Activated effector memory CD4-positive, alpha-beta T cell treated with anti-CD3 and anti-CD28 coated beads, Interleukin-2, amount 50 U/mL, for 16 hours (primary cell): ENCODE data around the gene CHP1.
"Not testable (repeated sequence)": the region's sequence is repeated elsewhere in the genome, so short reads cannot be mapped to it uniquely, and the experiment has no call there.

Experiments
- DNase-seq: peaks from one replicate; pipeline ENCODE4 v3.0.0-alpha.2; 2020

CHP1 gene

DNA sequence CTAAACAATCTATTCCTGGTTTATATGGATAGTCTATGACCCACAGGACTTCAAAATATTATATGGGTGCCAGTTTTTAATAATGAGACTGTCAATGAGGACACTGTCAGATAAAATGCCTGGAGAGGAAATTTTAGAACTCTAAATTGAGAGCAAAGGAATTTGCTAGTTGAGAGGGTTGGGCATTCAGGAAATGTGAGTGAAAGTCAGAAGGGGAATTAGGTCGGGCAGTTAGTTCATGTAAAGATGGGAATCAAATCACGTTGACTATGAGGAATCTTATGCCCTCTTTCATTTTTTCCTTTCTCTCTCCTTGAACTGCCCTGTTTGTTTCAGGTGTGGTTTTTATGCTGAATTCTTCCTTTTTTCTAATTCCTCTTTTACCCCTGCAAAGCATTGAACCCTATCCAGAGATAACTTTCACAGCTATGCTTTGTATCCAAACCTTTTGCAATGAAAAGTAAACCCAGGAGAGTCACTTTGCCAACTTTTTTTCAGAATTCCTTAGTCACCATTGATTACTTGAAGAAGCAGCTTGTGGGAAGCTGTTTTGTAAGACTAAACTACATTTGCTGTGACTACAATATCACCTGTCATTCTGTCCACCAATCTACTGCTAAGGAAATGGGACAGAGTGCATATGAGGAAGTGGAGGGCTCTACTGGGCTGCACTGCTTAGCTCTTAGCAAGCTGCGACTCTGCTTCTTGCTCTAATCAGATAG lies 27.8 kb downstream of the CHP1 start:
- no peak for DNase-seq

DNA sequence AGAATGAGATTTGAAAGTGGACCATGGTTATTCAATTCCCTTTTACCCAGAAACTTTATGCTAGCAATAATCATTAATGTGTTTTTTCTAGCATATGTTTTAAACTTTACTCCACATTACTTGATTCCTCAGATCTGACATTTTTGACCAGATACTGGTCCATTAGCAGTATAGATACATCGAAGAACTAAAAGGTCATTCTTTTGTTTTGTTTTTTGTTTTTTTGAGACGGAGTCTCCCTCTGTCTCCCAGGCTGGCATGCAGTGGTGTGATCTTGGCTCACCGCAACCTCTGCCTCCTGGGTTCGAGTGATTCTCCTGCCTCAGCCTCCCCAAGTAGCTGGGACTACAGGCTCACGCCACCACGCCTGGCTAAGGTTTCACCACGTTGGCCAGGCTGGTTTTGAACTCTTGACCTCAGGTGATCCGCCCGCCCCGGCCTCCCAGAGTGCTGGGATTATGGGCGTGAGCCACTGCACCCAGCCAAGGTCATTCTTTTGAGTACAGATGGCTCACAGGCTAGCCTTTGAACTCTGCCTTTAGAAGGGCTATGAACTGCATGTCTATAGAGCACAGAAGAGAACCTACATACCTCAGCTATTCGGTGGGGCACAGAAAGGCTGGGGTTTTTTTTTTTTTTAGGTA lies 28.6 kb downstream of the CHP1 start:
- DNase-seq = no peak

DNA sequence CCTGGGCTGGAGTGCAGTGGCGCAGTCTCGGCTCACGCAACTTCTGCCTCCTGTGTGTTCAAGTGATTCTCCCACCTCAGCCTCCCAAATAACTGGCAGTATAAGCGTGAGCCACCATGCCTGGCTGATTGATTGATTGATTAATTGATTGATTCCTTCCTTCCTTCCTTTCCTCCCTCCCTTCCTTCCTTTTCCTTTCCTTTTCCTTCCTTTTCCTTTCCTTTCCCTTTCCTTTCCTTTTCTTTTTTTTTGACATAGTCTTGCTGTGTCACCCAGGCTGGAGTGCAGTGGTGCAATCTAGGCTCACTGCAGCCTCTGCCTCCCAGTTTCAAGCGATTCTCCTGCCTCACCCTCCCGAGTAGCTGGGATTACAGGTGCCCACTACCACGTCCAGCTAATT lies 29.9 kb downstream of the CHP1 start:
- DNase-seq = not testable (repeated sequence)

DNA sequence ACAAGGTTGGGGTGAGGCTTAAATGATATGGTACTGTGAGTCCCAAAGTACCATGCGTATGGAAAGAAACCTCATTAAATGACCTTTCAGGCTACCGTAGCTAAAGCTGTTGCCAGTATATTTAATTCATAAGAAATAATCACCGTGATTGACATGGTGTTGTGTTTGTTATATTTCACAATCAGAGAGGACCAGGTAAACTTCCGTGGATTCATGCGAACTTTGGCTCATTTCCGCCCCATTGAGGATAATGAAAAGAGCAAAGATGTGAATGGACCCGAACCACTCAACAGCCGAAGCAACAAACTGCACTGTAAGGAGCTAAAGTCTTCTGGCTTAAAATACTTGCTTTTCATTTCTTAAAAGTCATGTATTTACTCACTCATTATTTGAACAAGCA lies 31.5 kb downstream of the CHP1 start:
- no peak for DNase-seq

DNA sequence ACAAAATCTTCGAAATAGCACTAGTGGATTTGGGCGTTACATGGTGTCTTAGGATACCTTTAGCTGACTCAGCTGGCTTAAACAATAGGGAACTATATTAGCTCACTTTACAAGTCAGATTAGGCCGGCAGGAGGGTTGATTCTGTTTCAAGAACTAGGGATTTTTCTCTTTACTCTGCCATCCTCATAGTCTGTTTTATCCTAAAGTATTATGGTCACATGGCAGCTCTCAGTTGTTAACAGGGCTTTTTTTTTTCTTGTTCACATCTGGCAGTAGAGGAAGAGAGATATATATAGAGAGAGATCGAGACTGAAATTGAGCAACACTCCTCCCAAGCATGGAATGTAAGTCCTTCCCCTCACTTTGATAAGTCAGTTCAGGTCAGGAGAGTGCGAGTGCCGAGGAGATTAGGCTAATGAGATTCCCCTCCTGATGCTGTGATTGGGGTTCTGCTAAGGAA lies 32.9 kb downstream of the CHP1 start:
- no peak for DNase-seq

DNA sequence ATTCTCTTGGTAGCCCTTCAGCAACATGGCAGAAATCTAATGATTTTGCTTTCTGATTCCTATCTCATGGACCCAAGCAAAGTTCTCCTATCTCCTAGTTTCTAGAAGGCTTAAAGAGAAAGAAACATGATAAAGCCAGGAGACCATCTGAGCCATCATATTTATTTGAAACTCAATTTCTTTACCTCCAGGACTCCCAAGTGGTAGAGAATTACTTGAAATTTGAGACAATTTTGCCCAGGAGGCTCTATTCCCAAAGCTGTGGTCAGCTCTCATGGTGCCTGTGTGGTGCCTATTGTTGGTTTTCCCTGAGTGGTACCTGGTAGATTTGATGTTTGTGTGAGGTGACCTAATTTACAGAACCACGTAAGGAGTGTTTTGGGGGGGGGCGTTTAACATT lies 38.8 kb downstream of the CHP1 start:
- DNase-seq = no peak

DNA sequence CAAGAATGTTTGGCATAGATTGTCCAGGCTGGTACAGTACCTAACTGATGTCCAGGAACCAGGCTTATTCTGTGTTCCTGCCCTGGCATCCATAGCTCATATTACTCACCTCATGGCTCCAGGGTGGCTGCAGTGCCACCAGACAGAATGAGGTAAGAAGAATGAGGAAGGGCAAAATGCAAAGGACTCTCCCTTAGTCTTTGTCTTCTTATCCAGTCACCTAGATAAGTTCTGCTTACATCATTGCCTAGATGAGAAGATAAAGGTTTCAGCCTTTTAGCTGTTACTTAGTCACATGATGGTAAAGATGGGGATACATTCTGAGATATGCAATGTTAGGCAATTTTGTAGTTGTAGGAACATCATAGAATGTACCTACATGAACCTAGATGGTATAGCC lies 45.8 kb downstream of the CHP1 start:
- DNase-seq = no peak

DNA sequence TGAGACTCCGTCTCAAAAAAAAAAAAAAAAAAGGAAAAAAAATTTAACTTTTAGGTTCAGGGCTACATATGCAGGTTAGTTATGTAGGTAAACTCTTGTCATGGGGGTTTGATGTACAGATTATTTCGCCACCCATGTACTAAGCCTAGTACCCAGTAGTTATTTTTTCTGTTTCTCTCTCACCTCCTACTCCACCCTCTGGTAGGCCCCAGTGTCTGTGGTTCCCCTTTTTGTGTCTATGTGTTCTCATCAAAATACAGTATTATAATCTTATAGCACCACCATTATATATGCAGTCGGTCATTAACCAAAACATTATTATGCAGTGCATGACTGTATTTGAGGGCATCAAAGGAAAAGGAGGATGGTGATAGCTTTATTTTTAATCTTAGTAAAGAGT lies 47.3 kb downstream of the CHP1 start:
- DNase-seq = no peak

DNA sequence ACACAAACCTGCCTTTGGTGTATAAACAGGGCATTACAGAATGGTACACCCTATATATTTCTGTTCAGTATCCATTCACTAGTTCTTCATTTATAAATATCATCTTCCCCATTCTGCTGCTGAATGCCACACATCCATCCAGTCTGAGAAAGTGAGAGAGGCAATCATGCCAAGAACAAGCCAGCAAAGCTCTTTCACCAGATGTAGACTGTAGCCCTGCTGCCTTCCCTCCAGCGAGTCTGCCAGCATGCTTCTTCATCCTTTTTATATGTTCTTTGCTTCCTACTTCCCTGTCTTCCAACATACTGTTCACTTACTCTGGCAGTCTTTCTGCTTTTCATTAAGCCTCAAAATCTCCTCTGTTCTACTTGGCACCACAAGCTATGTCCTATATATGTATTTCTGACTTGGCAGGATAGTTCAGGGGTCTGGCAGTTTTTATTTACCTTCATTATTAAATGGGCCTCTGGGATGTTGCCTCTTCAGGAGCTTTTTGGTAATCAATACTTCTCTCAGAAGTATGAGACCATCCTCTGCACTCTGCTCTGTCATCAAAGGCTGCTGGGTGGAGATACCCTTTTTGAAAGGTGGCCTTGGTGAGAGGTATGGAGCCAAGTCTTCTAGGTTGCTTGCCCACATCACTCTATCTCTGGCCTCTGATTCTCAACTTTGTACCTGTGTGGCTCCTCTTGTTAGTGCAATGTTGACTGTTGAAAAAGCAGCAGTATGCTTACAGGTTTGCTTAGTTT lies 48.6 kb downstream of the CHP1 start:
- DNase-seq = no peak

DNA sequence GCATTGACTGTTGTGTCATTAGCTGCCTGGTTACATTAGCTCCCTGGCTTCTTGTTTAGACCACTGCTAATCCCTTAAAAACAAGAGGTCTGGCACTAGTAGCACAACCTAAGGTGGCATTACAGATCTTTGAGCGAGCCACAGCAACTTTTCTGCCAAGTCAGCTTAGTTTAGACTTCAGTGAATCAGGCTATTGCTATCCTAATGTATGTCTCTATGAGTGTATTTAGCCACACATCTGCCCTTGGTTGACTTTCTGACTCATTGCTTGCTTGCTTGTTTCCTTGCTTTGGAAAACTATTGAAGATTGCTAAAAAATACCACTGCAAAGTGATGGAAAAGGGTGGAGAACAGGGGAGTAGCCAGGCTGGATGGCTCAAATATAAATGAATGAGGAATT lies 50.2 kb downstream of the CHP1 start:
- no peak for DNase-seq

DNA sequence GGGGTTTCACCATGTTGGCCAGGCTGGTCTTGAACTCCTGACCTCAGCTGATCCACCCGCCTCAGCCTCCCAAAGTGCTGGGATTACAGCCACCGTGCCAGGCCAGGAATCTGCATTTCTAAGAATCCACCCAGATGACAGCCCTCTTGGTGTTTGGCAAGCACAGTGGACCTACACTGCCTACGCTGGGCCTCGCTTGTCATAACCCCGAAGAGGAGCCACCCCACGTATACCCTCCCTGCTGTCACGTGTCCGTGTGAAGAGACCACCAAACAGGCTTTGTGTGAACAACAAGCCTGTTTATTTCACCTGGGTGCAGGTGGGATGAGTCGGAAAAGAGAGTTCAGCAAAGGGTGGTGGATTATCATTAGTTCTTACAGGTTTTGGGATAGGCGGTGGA lies 51.4 kb downstream of the CHP1 start:
- DNase-seq = not testable (repeated sequence)

DNA sequence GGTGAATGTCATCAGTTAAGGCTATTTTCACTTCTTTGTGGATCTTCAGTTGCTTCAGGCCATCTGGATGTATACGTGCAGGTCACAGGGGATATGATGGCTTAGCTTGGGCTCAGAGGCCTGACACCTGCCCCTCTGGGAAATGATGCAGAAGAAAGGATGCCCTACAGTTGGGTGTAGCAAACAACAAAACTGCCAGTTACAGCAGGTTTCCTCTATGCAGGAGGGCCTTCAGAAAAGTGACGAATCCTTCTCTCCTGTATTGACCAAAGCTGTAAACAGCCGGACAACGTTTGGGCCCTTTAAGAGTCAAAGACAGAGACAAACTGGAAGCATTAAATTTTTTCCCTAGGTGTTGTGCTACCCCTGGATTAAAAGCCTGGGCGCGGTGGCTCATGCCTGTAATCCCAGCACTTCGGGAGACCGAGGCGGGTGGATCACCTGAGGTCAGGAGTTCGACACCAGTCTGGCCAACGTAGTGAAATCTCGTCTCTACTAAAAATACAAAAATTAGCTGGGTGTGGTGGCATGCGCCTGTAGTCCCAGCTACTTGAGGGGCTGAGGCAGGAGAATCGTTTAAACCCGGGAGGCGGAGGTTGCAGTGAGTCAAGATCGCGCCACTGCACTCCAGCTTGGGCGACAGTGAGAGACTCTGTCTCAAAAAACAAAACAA lies 52.0 kb downstream of the CHP1 start:
- DNase-seq = not testable (repeated sequence)

DNA sequence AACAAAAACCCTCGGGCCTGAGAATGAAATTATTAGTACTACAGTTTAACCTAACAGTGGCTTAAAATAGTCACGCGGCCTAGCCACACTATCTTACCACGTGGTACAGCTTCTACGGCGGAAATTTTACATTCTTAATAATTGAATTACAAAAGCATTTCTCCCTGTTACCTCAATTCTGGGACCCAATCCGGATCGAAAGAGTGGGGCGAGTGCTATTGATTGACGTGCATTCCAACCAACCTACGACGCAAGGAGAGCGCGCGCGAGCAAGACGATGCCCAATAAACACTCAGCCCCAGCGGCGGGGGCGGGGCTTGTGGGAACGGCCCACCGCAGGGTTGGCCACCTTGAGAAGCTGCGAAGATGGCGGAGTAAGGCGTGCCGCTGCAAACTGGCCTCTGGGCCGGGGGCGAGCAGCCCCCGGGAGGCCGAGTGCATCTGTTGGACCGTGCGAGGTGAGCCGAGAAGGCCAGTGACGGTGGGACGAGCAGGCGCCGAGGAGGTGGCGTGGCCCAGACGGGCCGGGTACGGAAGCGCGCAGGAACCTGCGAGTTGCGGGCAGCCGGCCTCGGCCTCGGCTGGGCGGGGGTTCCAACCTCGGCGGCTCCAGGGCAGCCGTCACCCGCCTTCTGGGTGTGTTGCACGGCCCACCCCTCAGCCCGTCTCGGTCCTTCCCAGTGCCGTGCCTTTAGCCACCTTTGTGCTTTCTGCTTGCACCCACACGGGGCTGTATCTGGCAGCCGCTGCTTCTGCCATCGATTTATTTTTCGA lies 52.8 kb downstream of the CHP1 start:
- peak; percentile 99 for DNase-seq

DNA sequence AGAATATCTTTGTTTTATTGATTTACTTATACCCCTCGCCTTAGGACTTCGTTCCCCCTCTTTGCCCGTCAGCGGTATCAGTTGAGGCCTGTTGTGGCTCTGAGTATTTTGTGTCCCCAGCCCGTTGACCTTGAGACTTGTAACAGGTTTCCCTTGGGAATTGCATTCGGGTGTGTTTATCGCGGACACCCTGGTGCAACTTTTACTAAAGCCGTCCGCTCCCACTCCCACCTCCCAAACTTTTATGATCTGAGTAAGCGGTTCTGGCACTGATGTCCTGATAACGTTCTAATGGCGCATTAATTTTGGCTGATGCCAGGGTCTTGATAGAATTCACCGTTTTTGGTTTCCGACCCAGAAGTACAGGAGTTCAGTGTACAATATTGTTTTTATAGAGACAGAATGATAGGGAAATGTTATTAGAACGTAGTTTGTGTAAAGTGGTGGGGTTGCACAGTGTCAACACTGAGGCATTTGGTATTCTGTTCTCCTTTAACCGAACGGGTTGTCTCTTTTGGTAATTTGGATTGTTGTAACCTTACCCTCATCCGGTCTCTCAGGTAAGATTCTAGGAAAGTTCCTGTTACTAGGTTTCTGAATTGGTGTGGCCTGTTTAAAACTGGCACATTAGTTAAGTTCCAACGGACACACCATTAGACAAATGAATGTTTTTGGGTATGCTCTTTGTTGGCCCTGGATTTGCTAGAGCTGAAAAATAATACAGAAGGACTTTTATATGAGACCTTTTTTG lies 53.5 kb downstream of the CHP1 start:
- no peak for DNase-seq

DNA sequence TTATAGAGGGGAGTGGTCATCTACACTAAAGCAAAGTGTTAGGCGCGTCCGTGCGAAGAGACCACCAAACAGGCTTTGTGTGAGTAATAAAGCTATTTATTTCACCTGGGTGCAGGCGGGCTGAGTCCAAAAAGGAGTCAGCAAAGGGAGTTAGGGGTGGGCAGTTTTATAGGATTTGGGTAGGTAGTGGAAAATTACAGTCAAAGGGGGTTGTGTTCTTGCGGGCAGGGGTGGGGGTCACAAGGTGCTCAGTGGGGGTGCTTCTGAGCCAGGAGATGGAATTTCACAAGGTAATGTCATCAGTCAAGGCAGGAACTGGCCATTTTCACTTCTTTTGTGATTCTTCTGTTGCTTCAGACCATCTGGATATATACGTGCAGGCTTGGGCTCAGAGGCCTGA lies 54.2 kb downstream of the CHP1 start:
- DNase-seq = no peak

DNA sequence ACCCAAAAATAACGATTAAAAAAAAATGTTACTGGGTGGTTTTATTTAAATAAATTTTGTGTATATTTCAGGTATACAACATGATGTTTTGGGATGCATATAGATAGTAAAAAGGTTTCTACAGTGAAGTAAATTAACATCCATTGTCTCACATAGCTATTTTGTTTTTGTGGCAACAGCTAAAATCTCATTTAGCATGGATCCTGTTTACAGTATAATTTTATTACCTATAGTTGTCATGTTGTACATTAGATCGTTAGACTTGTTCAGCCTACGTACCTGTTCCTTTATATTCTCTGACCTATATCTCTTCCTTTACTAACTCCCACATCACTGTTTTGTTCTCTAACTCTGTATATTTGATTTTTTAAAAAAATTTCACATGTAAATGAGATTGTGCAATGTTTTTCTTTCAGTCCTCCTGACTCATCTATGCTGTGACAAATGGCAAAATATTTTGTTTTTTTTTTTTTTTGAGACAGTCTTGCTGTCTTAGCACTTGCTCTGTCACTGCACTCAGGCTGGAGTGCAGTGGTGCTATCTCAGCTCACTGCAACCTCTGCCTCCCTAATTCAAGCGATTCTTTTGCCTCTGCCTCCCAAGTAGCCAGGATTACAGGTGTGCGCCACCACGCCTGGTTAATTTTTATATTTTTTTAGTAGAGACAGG lies 55.7 kb downstream of the CHP1 start:
- no peak for DNase-seq

DNA sequence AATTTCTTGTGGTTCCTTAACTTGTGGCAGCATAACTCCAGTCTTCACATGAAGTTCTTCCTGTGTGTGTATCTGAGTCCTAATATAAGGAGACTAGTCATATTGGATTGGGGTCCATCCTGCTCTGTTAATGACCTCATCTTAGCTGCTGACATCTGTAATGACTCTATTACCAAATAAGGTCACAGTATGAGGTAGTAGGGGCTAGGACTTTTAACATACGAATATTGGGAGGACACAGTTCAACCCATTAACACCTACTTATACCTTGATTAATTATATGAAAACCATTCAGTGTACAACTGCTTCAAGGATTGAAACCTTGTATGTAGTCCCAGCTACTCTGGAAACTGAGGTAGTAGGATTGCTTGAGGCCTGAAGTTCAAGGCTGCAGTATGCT lies 57.4 kb downstream of the CHP1 start:
- DNase-seq = no peak

DNA sequence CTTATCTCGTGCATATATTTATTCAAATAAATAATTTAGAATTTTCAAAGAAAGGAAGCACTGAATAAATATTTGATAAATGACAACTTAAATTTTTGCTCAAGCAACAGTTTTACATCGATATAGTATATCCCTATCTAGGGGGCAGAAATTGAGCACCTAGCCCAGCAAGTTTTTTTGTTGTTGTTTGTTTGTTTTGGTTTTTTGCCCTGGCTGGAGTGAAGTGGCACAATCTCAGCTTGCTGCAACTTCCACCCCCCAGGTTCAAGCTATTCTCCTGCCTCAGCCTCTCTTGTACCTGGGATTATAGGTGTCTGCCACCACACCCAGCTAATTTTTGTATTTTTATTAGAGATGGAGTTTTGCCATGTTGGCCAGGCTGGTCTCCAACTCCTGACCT lies 58.9 kb downstream of the CHP1 start:
- DNase-seq = no peak

DNA sequence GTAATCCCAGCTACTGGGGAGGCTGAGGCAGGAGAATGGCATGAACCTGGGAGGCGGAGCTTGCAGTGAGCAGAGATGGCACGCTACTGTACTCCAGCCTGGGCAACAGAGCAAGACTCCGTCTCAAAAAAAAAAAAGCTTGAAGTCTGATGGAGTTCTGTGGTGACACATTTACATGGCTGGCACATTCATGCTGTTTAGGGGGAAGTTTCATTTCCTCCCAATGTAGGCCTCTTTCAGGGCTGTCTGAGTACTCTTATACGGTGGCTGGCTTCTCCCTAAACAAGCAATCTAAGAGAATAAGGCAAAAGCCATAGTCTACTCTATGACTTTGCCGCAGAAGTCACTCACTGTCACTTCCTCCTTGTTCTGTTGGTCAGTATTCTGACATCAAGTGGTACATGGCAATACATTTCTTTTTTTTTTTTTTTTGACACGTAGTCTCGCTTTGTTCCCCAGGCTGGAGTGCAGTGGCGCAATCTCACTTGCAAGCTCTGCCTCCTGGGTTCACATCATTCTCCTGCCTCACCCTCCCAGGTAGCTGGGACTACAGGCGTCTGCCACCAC lies 60.1 kb downstream of the CHP1 start:
- DNase-seq = no peak

DNA sequence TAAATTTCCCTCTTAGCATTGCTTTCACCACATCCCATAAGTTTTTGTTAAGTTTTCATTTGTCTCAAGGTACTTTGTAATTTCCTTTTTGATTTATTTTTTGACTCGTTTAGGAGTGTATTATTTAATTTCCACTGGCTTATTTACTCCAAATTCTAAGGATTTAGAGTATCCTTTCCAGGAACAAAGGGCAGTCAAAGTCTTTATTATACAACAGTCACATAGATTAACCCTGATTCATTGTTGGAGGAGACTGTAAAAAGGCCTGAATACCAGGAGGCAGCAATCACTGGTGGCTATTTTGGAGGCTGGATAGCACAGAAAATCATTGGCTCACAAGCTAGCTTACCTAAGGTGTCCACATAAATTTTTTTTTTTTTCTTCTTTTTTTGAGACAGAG lies 61.5 kb downstream of the CHP1 start:
- no peak for DNase-seq

DNA sequence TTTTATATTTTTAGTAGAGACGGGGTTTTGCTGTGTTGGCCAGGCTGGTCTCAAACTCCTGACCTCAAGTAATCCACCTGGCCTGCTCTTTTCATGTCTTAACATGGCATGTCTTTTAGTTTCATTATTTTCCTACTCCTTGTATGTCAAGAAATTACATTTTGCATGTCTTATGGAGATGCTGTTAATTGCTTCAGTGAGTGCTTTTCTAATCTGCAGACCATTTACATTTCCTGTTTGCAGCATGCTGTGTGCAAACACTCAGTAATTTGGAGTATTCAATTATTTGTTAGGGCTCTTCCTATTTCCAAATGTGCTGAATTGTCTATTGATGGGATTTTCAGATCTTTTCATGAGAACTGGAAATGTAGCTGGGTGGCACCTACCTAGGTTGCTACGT lies 70.1 kb downstream of the CHP1 start:
- DNase-seq = not testable (repeated sequence)
